Spleen (tissue), 7 donors: ENCODE measurements around the gene SMAD5.

ENCODE experiments used
- POLR2A ChIP-seq, 3 donors: fragments of 450-650 bp; IDR thresholded peaks; one replicate each; pipeline ENCODE4 v1.5.1; 2017; ENCODE audit warnings: antibody characterized with exemption in 3 of 3, mild to moderate bottlenecking in 1 of 3
- TF ChIP-seq, protein P1 (sequence below), 11 experiments: fragments of 200-600 bp in 7 of 11; fragments of 450-650 bp in 4 of 11; sonication (generic) in 4 of 11; IDR thresholded peaks in 8 of 11; conservative IDR thresholded peaks in 3 of 11; 1 replicate in 7 of 11; 2 replicates in 4 of 11; pipeline versions ENCODE4 v1.4.0 to v1.8.0; 2016 to 2021; ENCODE audit warnings: antibody characterized with exemption in 11 of 11, inconsistent platforms in 4 of 11, mild to moderate bottlenecking in 1 of 11
- donor health status: DM: no; HTN: no; CAD: no; lungs with moderate emphysema.
- donor health status: DM: no; HTN: no; CAD: no.
- donor health status: DM: no; HTN: no; CAD: no.

DNA sequence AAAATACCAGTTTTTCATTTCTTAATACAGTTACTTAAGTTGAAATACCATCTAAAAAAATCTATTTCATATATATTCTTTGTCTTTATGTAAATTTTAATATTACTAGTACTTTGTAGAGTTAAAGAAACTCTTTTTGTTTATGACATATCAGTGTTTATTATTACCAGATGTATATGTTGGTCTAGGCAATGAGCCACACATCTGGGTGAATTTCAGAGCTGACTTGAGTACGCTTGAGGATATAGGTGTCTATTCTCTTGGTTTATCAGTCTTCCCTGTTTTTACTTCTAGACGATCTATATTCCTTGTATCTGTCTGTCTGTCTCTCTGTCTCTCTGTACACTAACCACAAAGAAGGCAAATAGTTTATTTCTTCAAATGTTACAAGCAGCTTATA is 2.9 kb downstream of the SMAD5 start:
- TF ChIP-seq, protein P1, sequence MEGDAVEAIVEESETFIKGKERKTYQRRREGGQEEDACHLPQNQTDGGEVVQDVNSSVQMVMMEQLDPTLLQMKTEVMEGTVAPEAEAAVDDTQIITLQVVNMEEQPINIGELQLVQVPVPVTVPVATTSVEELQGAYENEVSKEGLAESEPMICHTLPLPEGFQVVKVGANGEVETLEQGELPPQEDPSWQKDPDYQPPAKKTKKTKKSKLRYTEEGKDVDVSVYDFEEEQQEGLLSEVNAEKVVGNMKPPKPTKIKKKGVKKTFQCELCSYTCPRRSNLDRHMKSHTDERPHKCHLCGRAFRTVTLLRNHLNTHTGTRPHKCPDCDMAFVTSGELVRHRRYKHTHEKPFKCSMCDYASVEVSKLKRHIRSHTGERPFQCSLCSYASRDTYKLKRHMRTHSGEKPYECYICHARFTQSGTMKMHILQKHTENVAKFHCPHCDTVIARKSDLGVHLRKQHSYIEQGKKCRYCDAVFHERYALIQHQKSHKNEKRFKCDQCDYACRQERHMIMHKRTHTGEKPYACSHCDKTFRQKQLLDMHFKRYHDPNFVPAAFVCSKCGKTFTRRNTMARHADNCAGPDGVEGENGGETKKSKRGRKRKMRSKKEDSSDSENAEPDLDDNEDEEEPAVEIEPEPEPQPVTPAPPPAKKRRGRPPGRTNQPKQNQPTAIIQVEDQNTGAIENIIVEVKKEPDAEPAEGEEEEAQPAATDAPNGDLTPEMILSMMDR (IDR thresholded peaks at IDR 0.05 in 8 of 11, conservative IDR thresholded peaks at IDR 0.05 in 3 of 11), result no peak
- no peak for TF ChIP-seq POLR2A (IDR thresholded peaks at IDR 0.05)
